ENCODE results near the gene PRKAG2.

GRCh38 chr7:151540146-151540545 lies 336.8 kb downstream of the PRKAG2 start:
- no peak for TF ChIP-seq POLR2AphosphoS5 (IDR thresholded peaks at IDR 0.05; ENCODE audit: low read depth, low read length)
- TF ChIP-seq CTCF (CRISPR knock-in tag; IDR thresholded peaks at IDR 0.05), result no peak
- TF ChIP-seq ZNF12 (CRISPR knock-in tag; IDR thresholded peaks at IDR 0.05), result no peak
- TF ChIP-seq HMGXB4 (CRISPR knock-in tag; IDR thresholded peaks at IDR 0.05; ENCODE audit: borderline replicate concordance in 1 of 2, low read depth in 1 of 2), result no peak
- TF ChIP-seq ZNF263 (CRISPR knock-in tag; IDR thresholded peaks at IDR 0.05), result no peak
- TF ChIP-seq ELF3 (CRISPR knock-in tag; IDR thresholded peaks at IDR 0.05), result no peak
- TF ChIP-seq AGO2 (optimal IDR thresholded peaks at IDR 0.05; ENCODE audit: low read depth, low read length), result no peak
- no peak for TF ChIP-seq KDM5B (CRISPR knock-in tag; IDR thresholded peaks at IDR 0.05; ENCODE audit: borderline replicate concordance)
